ENCODE results near the gene SHC3. TPM values are rescaled to one million over a fixed set of nuclear protein-coding genes. Genes with fewer than 3 reads are reported as not detected.

The SHC3 gene
- total and polyA plus RNA-seq, 2 of the 4 experiments (the other 2 are of a cell fraction), result 4.5 to 13.3 TPM

GRCh38 chr9:89022001-89022759, 156.4 kb downstream of the SHC3 start:
- DNase-seq (peak; percentile 26), ATAC-seq (ENCODE audit: low read depth) (no peak)
- in situ Hi-C loops (cut with MboI; ENCODE audit: low sequenced_read_pairs) (loop anchor here (25.0 kb wide), 2 partner anchors 1060 to 1335 kb away; partner anchors contain the start of gene CDK20), dilution Hi-C loops (cut with HindIII; ENCODE audit: low sequenced_read_pairs, unreplicated experiment) (no loop called here), intact Hi-C loops (cut with micrococcal nuclease) (loop anchor here (5.0 kb wide), 3 partner anchors 155 to 290 kb away; partner anchors contain the start of genes CKS2 and SHC3)
- no CpG with 5 or more reads among the region's 15 CpGs for WGBS, 2 experiments (ENCODE audit: extremely low coverage in 2 of 2, insufficient read length in 1 of 2)
- CTCF ChIA-PET, result no interaction called here
- POLR2A ChIA-PET (ENCODE audit: unreplicated experiment), result interaction anchor here (1.0 kb wide), 1 partner anchor 14 kb away, joined by 5 read pairs; no protein-coding TSS in a partner anchor
- Histone ChIP-seq H4K20me1 (ENCODE audit: insufficient read depth, low read length) (peaks cover 8% of the 10 kb centered on the region; the same call in 1 of the 2 replicates), H3K56ac (ENCODE audit: extremely low read depth, insufficient read depth, low read length) (no peak overlapping the region), H3K4me3 (ENCODE audit: insufficient read depth, low read depth, low read length) (no peak overlapping the region), H2BK15ac (ENCODE audit: low read depth, low read length) (peak overlapping the region; percentile 39; the same call in 1 of the 3 replicates), H3K23ac (ENCODE audit: low read depth, low read length) (no peak overlapping the region), H2BK5ac (ENCODE audit: low read depth, low read length, poor library complexity, severe bottlenecking) (no peak overlapping the region), H4K5ac (ENCODE audit: low read depth, low read length) (peak overlapping the region; percentile 23; the same call in 1 of the 2 replicates), H3K36me3 (ENCODE audit: control insufficient read depth, insufficient read depth, low read length) (peaks cover 2% of the 10 kb centered on the region; the same call in 1 of the 2 replicates), H3K9me3 (ENCODE audit: control insufficient read depth, insufficient read depth, low read length) (no peaks in the 10 kb centered on the region), H4K8ac (ENCODE audit: low read depth in 2 of 2, low read length in 2 of 2) (no peak overlapping the region; a peak in 1 of 4 replicates), H2BK120ac (ENCODE audit: low read depth, low read length) (peak overlapping the region; percentile 85), H3K79me1 (ENCODE audit: low read depth in 1 of 2, low read length in 2 of 2) (peaks cover 0 to 11% of the 10 kb centered on the region in 2 experiments; a peak in 2 of 4 replicates), H3K4ac (ENCODE audit: low read depth, low read length) (peak overlapping the region; percentile 80), H2AFZ (replicated peaks; ENCODE audit: low read length, poor library complexity) (no peak overlapping the region), H3K14ac (replicated peaks; ENCODE audit: low read depth, low read length) (no peak overlapping the region), H3K4me1 (ENCODE audit: control insufficient read depth, insufficient read depth, low read length) (peaks cover 28% of the 10 kb centered on the region), H2AK5ac (ENCODE audit: low read depth, low read length) (peak overlapping the region; percentile 78; the same call in 1 of the 2 replicates), H2BK20ac (ENCODE audit: low read depth, low read length) (peak overlapping the region; percentile 87), H3K9ac (ENCODE audit: low read depth, low read length) (no peak overlapping the region), H3K18ac (ENCODE audit: low read depth, low read length) (peak overlapping the region; percentile 39; the same call in 1 of the 2 replicates), H3K27me3 (ENCODE audit: control insufficient read depth, insufficient read depth, low read length) (no peaks in the 10 kb centered on the region), H3K27ac (ENCODE audit: insufficient read depth, low read length) (no peak overlapping the region; the same call in 1 of the 2 replicates), H2AK9ac (replicated peaks; ENCODE audit: low read depth, low read length, poor library complexity) (no peak overlapping the region), H3K9me1 (ENCODE audit: insufficient read depth, low read length) (peaks cover 17% of the 10 kb centered on the region), H3K4me2 (ENCODE audit: low read depth, low read length) (no peak overlapping the region), H4K91ac (ENCODE audit: insufficient read depth, low read depth, low read length) (peak overlapping the region; percentile 70)
- TF ChIP-seq NFE2L2 (IDR thresholded peaks at IDR 0.05; ENCODE audit: low read depth, low read length), result no peak
- no TSS peak for BruUV-seq (replicated peaks)
